ENCODE measurements around the gene GJB2.

GJB2 gene

GRCh38 chr13:20142023-20142926, 50.5 kb downstream of the GJB2 start:
- H3K4me3 ChIP-seq (ENCODE audit: low read depth, low read length) = no peak overlapping the region
- DNase-seq (ENCODE audit: low read depth) = no peak
- TF ChIP-seq CTCF (IDR thresholded peaks at IDR 0.05; ENCODE audit: low read depth, low read length, missing control alignments) = no peak

- TF ChIP-seq CTCF (IDR thresholded peaks at IDR 0.05; ENCODE audit: low read depth, low read length, missing control alignments) = no peak
- no peak for DNase-seq (ENCODE audit: low read depth)
- H3K4me3 ChIP-seq (ENCODE audit: low read depth, low read length) = no peak overlapping the region
These were observed 51.3 kb downstream of the GJB2 start for GRCh38 chr13:20141238-20142022.

GRCh38 chr13:20140487-20140886, 52.3 kb downstream of the GJB2 start:
- no peak for DNase-seq (ENCODE audit: low read depth)
- H3K4me3 ChIP-seq (ENCODE audit: low read depth, low read length) = no peak overlapping the region
- no peak for TF ChIP-seq CTCF (IDR thresholded peaks at IDR 0.05; ENCODE audit: low read depth, low read length, missing control alignments)

GRCh38 chr13:20137875-20138274, 54.9 kb downstream of the GJB2 start:
- no peak overlapping the region for H3K4me3 ChIP-seq (ENCODE audit: low read depth, low read length)
- no peak for TF ChIP-seq CTCF (IDR thresholded peaks at IDR 0.05; ENCODE audit: low read depth, low read length, missing control alignments)
- no peak for DNase-seq (ENCODE audit: low read depth)

Measured in GM12864 (cell line).